SHP77 treated with DMSO at 0.1 percent for 48 hours (cell line): Measurements from ENCODE around the gene VAMP1.
"Not testable (repeated sequence)": the region's sequence is repeated elsewhere in the genome, so short reads cannot be mapped to it uniquely, and the experiment has no call there.

ENCODE experiments used
- DNase-seq: peaks from one replicate; lab custom pipeline; 2025; lab: John Stamatoyannopoulos, UW

VAMP1 gene

DNA sequence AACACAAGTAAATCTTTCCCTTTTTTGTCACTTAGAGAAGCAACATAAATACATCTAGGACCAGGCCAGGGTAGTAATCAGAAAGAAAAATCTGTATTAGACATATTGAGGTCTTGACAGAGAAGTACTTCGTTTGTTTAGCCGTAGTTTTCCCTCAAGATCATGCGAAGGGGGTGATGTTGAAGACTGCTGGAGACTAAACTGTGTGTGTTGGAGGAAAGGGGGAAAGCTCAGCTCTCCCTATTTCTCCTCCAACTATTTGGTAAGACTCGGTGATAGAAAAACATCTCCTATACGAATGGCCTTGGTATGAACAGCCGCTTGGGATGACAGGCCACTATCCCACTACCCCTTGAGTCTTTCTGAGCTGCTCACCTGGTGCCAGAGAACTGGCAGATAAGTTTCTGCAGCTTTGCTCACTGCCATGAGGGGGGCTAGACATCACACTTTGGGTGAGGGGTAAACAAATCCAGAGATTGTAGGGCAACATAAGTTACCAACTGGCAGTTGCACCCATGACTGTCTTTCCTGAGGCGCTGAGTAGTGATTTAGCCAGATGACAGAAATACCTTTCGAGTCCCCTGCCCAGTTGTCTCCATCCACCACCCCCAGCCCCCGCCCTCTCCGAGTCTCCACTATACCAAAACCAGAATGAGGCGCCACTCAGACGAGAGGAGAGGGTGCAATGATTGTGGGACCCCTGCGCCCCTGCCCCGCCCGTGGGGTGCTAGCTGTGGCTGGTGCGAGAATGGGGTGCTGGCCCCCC lies 685 bp downstream of the VAMP1 start:
- no peak for DNase-seq

- DNase-seq = no peak
Observed at GRCh38 chr12:6469092-6469491, 1.4 kb downstream of the VAMP1 start.

GRCh38 chr12:6468283-6468575 lies 2.2 kb downstream of the VAMP1 start:
- DNase-seq = no peak

DNA sequence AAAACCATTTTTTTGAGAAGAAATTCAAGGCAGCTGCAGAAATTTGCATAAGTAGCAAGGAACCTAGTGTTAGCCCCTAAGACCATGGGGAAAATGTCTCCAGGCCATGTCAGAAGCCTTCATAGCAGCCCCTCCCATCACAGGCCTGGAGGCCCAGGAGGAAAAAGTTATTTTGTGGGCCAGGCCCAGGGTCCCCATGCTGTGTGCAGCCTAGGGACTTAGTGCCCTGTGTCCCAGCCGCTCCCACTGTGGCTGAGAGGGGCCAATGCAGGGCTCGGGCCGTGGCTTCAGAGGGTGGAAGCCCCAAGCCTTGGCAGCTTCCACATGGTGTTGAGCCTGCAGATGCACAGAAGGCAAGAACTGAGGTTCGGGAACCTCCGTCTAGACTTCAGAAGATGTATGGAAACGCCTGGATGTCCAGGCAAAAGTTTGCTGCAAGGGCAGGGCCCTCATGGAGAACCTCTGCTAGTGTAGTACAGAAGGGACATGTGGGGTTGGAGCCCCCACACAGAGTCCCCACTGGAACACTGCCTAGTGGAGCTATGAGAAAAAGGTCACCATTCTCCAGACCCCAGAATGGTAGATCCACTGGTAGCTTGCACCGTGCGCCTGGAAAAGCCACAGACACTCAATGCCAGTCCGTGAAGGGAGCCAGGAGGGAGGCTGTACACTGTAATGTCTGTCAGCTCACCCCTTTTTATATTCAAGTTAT lies 2.8 kb downstream of the VAMP1 start:
- DNase-seq = not testable (repeated sequence)

- not testable (repeated sequence) for DNase-seq
Observed at GRCh38 chr12:6466751-6467150, 3.7 kb downstream of the VAMP1 start.

GRCh38 chr12:6466184-6466573 lies 4.3 kb downstream of the VAMP1 start:
- DNase-seq = no peak

DNA sequence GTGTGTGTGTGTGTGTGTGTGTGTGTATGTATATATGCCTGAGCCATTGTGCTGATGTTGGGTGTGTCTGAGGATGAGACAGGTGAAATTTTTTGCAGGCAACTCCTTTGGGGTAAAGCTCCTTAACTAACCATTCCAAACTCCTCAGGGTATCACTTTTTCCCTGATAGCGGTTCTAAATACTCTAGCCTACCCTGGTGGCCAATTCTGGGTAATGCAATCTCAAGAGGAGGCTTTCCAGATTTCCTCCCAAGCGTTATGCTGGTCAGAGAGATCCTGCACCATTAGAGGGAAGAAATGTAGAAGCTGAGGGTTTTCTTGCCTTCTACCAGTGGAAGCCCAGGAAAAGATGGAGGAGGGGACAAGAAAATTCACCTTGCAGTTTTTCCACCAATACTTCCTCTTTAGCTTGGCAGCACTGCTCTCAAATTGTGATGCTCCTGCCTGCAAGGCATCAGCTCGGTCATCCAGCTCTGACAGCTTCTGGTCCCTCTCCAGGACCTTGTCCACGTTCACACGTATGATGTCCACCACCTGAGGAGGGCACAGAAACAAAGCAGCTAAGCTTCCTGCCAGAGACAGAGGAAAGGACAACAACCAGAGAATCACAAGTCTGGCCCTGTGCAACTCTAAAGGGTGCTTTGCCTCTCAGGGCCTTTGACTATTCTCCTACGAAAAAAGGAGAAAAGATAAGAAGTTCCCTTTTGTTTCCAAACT lies 4.9 kb downstream of the VAMP1 start:
- DNase-seq = peak; percentile 1

DNA sequence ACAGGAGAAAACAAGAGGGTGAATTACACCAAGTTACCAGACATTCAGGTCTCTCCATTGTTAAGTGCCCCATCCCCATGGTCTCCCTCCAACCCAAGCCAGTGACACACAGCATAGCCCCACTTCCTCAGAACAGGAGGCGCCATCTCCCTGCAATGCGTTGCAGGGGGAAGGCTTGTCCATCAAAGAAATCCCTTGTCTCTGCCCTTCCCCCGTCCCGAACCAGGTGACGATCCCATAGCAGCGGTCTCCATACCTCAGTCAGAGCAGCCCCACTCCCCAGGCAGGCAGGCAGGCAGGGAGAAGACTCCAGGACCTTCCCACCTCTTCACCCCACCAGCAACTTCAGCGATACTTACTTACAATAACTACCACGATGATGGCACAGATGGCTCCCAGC lies 5.9 kb downstream of the VAMP1 start:
- DNase-seq = no peak

- no peak for DNase-seq
Observed at GRCh38 chr12:6463858-6464257, 6.6 kb downstream of the VAMP1 start.

DNA sequence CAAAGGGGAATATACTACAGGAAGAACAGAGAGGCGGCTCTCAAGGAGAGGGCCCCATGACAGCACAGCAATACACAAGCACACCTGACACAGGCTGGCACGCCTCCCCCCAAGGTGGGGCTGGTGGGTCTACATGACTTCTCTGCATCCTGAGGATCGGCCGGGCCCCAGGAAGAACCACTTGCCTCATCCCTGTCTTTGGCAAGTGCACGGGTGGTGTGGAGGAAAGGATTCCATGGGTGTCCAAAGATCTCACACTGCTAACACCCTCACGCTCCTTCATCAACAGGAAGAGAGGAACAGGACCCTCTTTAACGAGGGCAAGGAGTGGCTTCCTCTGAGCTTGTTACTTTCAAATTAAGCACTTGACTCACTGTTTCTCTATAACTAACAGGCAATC lies 7.3 kb downstream of the VAMP1 start:
- DNase-seq = no peak

DNA sequence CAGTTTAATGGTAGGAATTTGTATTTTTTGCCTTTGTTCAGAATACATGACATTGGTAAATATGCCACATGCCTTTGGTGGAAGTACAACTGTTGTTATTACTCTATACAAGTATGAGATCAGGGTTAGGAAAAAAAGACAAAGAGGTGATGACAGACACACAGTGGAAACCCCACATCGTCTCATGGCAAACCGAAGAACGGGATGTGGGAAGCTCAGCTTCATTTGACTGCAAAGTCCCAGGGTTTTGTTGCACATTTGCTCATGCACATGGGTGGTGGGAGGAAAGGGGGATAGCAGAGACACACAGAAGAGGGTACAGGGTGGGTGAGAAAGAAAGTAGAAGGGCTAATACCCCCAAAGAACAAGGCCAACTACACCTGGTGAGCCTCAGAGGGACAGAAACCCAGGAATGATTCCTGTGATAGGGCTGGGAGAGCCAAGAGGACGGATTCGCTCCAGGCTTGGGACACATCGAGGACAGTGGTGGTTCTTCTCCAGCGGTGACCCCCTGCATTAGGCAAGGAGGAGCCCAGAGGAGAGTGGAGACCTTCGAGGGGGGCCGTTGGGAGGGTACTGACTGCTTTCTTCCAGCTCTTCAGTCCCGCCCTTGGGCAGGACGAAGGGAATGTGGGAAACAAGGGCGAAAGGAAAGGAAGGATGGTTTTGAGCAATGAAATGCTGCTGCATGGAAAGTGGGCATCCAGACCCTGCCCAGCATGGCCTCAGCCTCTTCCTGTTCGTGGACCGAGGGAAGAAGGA lies 8.1 kb downstream of the VAMP1 start:
- no peak for DNase-seq

DNA sequence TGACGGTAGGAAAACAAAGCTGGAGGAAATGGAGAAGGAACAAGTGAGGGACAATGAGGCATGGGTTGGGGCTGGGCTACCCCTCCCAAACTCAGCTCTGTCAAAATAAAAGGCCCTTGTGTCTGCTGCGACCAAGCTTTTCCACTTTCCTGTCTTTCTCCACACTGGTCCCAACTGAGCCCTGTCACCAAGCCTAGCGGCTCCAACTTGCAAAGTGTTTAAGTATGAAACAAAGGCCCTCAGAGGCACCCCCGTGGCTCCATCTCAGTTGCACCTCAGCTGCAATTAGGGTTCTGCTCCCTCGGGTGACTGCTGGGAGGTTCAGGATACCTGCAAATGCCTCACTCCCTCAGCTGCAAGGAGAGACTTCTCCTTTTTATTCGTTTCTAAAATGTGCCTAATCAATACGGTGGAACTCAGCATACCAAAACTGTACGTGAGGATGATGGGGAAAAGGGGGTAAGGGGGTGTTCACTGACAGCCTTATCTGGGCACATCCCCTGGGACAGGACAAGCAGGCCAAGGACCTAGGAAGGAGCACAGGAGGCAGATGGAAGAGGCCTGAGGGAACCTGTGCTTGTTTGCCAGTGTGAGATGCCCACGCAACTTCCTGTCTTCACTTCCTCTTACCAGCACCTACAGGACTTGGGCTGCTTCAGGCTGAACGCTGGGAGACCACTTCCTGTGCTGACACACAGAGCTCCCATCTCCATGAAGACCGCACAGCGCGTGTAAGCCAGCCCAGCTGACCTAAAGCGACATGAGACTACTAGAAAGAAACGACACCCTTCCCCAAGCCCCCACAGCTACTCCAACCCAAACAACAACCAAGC lies 8.9 kb downstream of the VAMP1 start:
- DNase-seq = no peak

- no peak for DNase-seq
Observed at GRCh38 chr12:6460751-6461371, 9.6 kb downstream of the VAMP1 start.

DNA sequence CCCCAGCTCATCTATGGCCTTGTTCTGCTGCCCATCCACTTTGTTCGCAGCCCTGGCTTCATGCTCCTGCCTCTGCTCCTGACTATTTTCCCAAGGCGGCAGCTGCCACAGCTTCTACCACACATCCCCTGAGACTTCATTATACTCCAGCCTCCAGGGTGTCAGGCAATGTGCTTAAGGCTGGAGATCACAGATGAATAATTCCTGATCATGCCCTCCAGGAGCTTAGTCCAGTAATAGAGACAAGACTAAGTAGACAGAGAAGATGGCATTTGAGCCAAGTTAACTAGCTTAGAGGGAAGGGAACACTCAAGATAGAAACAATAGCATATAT lies 11.5 kb downstream of the VAMP1 start:
- no peak for DNase-seq

GRCh38 chr12:6458281-6459003 lies 12.0 kb downstream of the VAMP1 start:
- no peak for DNase-seq

DNA sequence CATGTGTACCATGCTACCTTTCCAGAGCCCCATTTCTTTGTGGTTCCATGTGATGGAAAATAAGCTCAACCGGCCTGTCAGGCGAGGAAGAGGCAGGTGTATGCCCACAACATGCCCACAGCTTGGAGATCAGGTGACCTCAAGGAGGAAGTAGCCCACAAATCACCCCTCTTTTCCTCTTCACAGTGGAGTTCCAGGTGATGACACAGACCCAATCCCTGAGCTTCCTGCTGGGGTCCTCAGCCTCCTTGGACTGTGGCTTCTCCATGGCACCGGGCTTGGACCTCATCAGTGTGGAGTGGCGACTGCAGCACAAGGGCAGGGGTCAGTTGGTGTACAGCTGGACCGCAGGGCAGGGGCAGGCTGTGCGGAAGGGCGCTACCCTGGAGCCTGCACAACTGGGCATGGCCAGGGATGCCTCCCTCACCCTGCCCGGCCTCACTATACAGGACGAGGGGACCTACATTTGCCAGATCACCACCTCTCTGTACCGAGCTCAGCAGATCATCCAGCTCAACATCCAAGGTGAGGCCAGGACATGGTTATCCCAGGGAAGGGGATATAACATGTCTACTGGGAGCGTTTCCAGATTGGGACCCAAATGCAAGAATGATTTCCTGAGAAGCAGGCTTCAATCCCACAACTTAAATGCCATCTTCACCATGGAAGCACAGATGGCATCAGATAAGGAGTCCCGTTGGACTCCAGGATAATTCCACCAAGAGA lies 13.1 kb downstream of the VAMP1 start:
- no peak for DNase-seq

DNA sequence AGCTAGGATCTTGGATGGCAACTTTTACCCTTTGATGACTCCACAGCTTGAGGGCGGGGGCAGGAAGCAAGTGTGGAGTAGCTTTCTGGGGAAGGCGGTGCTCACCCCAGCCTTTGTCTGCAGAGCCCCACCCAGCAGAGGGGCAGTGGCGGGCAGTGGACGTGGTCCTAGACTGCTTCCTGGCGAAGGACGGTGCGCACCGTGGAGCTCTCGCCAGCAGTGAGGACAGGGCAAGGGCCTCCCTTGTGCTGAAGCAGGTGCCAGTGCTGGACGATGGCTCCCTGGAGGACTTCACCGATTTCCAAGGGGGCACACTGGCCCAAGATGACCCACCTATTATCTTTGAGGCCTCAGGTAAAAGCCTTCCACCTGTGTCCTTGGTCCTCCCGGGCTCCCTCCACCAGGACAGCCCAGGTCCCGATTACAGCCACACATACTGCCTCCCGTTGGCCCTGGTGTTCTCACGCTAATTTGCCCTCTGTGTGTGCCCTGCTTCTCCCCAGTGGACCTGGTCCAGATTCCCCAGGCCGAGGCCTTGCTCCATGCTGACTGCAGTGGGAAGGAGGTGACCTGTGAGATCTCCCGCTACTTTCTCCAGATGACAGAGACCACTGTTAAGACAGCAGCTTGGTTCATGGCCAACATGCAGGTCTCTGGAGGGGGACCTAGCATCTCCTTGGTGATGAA lies 17.4 kb downstream of the VAMP1 start:
- no peak for DNase-seq

DNA sequence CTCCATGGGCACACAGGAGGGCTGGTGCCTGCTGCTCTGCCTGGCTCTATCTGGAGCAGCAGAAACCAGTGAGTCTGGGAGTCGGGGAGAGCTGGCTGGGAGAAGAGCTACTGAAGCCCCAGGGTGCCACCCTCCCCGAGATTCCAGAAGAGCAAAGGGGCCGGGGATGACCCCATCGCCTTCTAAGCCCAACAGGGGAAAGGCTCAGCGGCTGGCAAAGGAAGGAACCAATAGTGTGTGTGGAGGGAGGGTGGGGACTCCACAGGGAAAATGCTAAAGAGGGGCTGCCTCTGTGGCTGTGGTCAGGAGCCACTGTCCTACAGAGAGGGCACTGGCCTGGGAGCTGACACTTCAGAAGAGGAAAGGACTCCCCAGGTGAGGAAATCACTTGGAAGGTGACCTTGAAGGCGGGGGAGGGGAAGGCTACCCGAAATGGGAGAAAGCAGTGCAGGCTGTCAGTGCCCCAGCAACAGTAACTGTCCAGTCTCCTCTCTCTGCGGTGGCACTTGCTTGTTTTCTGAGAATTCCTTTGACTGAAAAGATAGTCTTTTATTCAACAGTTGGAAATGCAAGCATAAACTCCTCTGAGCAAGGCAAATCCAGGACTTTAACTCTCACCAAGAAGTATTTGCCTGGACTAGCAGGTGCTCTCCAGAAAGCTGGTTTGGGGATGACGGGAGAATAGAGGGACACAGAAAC lies 18.1 kb downstream of the VAMP1 start:
- no peak for DNase-seq
